Inflammatory macrophage (primary cell): ENCODE data around the gene RAB7B.

Experiments
- DNase-seq, 2 donors: peaks; one replicate each; pipeline ENCODE4 v3.0.0-alpha.2; 2020 to 2022

The RAB7B gene

DNA sequence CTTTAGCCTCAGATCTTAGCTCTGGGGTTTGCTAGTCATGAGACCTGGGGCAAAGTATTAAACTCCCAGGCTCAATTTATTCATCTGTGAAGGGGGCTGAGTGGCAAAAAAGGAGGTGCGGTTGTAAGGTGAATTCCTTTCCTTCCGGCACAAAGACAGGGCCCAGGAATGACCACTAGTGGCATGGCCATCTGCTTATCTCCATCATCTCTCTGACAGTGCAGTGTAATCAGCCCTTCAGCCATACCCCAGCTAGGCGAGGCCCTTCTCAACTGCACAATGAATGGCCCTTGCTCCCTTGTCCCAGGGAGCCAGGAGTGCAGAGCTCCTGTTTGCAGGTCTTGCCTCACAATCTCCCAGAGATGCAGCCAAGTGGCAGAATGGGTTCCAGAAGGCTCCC lies 54.3 kb downstream of the RAB7B start:
- DNase-seq: no peak

DNA sequence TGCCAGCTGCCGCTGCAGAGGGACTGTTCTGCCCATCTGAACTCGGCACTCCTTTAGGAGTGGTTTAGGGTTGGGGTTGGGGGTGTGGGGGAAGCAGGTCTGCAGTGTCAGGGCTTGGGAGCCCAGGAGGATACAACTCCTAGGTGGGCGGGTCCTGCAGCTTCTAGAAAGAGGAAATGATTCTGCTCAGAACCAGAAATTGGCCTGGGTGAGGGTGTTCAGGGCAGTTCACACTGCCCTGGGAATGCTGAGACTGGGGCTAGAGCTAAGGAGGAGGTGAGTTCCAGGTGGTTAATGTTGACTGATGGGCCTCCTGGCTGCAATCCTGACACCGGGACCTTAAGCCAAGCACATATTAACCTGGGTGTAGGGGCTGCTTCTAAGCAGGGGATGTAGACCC lies 55.2 kb downstream of the RAB7B start:
- peak; percentile 63 to 76 for DNase-seq

DNA sequence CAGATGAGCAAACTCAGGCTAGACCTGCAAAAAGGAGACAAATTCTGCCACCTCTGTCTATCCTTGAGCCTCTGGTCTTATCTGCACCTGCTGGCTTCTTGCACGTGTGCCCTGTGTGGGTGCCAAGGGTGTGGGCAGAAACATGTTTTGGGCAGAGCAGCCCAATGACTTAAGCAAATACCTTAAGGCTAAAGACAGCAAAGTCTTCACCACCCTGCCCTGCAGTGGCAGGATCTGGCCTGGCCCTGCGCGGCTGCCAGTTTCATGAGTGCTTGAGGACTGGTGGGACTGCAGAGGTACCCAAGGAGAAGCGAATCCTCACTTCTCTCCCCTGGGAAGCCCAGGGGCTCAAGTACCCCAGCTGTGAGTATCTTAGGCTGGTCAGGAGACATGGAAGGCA lies 56.2 kb downstream of the RAB7B start:
- no peak for DNase-seq

DNA sequence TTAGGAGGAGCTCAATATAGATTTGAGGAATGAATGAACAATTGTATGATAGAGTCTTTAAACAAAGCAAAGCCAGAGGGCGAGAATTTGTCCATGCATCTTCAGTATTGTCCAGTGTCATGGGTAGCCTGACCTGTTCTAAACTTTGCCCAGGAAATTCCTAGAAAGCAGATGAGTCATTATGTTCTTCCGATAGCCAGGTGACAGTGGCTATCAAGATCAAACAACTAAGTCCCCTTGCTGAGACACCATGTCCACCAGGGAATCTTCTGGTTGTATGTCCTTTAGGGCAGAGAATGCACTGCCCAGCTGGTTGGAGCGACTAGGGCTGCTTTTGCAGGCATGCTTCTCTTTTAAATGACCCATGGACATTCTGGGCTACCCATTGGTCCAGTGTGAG lies 58.1 kb downstream of the RAB7B start:
- DNase-seq: no peak

DNA sequence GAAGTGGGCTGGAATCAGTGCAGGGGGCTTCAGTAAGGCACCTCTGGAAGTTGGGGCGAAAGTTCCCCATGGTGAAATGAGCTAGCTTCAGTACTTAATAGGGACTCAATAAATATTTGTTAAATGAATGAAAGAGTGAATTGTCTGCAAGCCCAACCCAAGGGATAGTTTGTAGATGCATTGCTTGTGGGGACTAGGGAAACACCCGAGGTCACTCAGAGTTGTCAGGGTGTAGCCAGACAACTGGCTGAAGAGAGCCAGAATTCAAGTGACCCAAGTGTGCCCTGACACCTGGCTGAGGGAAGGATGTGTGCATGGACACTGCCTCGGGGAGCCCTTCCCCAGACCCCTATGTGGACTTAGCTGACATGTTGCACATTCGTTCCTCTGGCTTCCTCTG lies 58.7 kb downstream of the RAB7B start:
- DNase-seq: no peak

DNA sequence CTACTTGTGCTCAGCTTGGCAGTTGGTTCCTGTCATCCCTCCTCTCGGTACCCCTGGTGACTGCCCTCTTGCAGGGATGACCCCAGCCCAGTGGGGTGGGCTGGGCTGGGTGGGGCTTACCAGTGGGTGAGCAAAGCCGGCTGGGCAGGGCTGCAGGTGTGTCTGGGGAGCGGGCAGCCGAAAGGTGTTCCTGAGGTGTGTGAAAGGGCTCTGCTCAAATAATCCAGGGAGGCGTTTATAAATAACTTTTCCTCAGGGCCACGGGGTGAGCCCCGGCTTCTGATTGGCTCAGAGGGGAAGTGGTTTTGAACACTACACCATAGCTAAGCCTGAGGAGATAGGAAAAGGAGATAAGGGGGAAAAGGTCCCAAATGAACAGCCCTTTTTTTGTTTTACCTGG lies 60.0 kb downstream of the RAB7B start, which contains the start of gene SLC26A9:
TSS of gene SLC26A9 (minus strand) at position 212 of the 400 bp plus-strand sequence. CDS start 7,636 bp downstream, outside the sequence.
- no peak for DNase-seq

DNA sequence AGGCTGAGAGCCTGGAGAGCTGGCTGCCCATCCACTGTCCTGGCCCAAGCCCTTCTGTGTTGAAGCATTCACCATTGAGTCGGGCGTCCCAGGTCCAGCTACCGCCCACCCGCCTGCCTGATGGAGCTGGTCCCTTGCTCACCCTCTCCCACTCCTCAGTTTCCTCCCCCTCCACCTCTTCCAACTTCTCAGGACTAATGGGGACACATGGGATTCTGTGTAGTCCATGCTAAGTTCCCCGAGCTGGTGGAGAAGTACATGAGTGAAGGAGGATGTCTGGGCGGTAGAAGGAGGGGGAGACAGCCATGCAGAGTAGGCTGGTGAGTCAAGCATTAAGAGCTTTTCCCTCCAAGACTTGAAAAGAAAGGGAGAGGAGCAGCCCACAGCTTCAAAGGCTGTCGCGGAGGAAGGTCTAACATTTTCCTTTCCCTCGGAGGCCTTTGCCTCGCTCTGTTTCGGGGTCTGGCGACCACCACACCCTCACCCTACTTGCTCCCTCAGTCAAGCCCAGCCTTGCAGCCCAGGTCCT lies 60.5 kb downstream of the RAB7B start:
- DNase-seq: no peak

DNA sequence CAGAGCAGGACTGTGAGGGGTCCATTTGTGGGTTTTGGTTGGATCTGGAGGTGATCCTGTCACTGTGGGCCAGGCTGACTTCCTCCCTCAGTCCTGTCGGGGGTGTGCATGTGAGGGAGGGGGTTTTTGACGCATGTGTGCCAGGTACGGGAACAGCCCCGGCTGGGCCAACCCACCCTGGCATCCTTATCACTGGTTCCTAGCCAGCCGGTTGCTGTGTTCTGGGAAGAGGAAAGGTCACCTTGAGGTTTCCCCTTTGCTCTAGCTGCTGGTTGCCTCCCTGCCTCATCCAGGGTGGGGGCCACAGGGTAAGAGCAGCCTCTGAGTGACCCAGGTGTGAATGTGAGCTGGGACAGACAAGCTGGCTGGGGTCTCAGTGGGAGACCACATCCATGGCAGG lies 62.5 kb downstream of the RAB7B start:
- no peak for DNase-seq

DNA sequence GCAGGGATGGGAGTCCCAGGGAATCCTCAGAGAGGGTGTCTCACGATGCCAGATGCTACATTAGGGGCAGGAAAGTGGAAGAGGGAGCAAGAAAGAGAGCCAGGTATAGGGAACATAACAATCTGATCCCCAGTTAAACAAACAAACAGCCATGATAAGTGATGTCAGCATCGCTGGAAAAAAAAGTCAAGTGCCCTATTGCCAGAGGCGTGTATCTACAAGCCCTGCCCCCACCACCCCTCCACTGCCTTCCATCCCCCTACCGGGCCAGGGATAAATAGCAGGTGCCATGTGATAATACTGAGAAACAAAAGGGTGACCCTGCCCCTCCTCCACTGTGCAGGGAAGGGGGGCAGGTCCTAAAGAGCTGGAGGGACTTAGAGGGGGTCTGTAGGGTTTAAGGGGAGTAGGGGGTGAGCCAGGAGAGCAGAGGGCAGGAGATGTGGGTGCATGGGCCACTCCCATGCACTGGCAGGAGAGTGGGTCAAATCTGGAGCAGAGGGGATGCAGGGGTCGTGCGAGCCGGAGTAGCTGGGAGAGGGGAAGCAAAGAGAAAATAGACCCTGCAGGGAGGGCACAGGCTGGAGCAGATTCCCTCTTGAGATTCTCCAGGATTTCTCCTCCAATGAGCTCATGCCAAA lies 63.4 kb downstream of the RAB7B start:
- no peak for DNase-seq

DNA sequence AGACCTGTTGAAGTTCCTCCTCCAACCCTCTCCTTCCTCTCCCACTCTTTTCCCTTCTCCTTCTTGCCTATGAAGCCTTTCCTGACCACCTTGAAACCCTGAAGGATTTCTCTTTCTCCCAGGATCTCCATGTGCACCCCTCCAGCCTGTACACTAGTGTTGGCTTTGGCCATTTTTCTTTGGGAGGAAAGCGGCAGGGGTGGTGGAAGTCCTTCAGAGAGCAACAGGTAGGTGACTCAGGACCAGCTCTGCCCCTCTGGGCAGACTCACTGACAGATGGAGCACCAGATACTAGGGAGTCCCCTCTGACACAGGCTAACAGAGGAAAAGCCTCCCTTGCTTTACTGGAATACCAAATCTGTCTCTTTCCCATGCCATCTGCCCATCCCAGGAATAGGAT lies 64.5 kb downstream of the RAB7B start:
- DNase-seq: no peak

DNA sequence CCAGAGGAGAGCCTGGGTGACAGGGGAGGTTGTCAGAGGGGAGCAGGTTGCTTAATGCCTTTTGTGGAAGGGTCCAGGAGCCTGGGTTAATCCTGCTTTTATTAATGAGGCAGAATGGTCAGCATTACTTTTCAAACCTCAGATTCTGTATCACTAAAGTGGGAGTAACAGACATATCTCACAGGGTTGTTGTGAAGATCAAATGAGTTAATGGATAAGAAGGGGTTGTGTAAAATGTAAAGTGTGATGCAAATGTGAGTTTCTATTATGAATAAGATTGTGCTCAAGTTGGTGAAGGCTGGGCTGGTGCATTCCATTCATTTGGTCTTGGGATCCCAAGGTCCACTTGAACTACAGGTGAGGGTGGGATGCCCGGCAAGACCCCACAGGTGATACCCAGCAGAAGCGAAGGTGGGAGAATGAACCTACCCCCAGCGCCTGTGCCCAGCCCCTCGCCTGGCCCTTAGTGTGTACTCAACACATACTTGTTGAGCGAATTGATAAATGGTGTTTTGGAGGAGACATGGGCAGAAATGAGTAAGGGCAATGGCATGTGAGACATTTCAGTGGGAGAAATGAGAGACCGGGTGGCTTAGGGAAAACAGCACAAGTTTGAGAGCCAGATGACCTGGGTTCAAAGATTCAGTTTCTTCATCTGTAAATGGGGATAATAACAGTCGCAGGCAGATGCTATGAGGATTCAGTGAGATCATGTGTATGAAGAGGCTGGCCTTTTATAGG lies 66.2 kb downstream of the RAB7B start:
- DNase-seq: no peak

DNA sequence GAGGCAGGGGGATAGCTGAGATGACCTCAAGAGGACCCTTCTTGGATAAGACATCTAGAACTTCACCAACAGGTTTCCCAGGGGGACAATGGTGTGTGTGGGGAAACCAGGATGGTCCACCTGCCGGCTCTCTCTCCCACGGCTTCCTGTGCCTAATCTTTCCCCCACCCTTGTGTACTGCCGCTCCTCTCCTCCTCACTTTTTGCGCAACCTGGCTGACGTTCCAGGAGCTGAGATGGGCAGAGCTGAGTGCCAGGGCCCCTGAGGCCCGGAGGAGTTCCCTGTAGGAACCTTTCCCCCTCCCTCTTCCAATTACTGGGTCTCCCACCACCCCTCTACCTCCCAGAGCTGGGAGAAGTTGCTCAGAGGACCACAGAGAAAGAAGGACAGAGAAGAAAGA lies 66.9 kb downstream of the RAB7B start:
- DNase-seq: no peak

DNA sequence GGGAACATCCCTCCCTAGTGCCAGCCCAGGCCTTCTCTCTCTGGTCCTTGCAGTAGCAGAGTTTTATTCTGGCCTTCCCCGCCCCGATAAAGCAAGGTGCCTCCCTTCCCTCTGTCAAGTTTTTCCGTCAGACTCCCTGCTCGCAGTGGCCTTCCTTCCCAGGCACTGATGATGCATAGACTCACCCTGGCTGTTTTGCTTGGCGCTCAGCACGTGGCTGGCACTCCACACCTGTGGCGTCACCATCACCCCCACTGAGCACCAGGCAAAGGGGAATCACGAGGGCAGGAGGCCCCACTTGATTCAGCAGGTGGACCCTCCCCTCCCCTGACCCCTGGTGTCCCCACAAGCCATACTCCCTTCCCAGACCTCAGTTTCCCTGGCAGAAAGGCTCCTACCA lies 67.3 kb downstream of the RAB7B start:
- no peak for DNase-seq

DNA sequence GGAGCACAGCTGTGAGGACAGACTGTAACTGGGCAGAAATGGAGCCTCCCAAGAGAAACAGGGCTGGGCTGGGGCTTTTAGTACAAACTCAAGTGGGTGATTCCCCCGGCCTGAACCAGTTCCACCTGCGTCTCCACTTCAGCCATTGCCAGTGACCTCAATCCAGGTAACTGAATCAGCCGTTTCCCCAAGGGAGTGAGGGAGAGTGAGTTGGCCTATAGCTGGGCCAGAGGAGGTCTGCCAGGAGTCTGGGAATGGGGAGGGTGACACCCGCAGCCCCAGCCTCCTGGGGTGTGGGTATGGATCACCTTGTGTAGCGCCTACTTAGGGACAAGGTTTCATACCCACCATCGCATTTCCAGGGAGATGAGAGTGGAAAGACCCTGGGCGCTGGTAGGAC lies 68.4 kb downstream of the RAB7B start:
- DNase-seq: no peak

DNA sequence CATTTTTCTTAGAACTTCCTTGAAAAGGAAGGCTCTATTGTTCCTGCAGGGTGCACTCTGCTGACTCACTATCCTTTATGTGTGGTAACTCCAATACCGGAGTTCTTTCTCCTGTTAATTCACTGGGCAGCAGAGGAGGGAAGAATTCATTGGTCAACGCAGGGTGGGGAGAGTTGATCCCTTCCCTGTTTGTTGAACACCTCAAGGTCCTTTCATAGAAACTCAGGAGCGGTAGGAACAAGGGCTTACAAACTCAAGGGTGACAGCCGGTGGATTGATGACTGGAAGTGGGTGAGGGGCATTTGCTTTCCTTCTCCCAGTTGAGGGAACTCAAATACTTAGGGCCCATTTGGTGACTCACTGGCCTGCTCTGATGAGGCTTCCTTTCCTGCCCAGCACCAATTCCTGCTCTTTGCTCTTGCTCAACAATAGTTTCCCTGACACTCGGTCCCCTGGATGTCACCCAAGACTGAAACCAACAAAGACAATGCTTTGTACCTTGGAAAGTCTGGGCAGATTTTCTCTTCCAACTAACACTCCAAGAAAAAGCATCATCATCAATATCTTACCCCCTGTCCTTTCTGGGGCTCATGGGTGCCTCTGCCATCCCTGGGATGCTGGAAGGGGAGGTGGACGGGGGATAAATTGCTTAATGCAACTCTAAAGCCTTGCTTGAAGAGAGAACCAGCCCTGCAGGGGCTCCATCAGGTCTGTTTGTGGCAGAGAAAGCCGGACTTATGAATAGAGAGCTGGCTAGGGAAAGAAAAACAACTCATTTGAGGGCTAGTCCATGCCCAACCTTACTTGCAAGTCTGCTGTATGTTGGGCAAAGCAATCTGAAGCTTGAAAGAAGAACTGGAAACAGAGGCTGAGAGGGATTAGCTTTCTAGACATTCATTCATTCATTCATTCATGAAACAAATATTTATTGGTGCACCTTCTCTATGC lies 69.2 kb downstream of the RAB7B start:
- peak; percentile 33 to 47 for DNase-seq

DNA sequence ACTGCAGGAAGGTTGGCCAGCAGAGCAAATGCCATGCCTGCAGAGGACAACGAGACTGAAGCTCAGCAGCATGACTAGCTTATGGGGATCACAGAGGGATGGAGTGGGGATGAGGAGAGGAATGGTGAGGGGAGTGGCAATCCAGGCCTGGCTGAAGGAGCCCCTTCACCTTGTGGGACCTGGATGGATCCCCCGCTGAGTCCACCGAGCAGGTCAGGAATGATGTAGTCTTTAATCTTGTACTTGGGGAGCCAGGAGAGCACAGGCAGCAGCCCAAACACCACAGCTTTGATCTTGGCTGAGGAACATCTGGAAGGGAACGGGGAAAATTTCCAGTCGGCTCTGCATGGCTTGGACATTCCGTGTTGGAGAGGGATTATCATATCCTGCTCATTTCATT lies 70.4 kb downstream of the RAB7B start:
- no peak for DNase-seq

DNA sequence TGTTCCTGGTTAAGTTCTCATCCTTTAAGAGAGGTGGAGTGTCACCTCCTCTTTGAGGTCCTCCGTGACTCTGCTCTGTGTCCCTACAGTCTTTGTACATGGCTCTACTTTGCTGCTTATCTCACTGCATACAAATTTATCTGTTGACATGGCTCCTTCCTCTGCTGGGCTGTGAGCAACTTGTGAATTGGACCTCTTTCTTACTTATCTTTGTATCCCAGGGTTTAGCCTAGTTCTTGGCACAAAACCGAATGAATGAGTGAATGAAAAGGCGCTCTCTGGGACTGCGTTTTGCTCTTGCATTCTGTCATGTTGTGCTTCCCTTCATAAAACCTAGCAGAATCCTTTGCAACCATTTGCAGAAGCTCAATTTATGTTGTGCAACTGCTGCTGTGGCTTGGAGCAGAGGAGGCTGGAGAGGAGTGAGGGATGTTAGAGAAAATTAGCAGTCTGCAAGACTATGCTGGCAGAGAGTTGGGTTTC lies 72.4 kb downstream of the RAB7B start:
- peak; percentile 76 to 80 for DNase-seq

DNA sequence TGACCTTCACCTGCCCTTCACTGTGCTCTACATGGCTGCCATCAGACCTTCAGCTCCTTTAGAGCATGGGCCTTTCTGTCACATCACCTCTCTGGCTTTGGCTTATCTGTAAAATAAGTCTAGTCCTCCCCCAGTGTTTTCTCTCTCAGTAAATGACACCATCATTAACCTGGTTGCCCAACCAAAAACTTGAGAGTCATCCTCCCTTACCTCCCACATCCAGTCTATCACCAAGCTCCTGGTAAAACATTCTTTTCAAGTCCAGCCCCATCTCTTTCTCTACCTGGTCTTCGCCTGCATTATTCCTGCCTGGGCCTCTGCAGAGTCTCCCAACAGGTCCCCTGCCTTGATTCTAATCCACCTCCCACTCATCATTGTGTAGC lies 73.0 kb downstream of the RAB7B start:
- no peak for DNase-seq

DNA sequence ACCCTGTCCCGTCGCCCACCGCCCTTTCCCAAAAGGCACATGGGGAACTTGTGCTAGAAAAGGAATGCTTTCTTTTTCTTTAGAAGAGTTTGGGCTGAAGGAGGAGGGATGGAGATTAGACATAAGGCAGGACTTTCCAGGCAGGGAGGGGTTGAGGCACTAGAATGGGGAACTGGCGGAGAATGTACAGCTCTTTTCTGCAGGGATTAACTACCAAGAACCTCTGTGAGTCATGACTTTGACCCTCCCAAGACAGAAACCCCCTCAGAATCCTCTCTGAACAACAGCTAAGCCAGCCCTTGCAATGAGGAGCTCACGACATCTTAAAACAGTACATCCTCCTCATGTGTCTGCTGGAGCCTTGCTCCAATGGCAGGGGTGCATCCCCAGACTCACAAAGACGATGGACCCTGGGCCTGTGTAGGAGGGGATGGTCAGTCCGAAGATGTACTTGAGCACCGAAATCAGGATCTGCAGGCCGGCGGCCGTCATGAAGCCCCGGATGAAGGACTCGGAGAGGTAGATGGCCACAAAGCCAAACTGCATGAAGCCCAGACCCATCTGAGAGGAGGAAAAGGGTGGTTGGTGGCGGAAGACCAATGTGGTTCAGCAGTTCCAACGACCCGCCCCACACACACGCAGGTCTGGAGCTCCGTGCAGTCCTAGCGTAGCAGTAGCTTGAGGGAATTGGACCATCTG lies 73.5 kb downstream of the RAB7B start:
- DNase-seq: no peak

DNA sequence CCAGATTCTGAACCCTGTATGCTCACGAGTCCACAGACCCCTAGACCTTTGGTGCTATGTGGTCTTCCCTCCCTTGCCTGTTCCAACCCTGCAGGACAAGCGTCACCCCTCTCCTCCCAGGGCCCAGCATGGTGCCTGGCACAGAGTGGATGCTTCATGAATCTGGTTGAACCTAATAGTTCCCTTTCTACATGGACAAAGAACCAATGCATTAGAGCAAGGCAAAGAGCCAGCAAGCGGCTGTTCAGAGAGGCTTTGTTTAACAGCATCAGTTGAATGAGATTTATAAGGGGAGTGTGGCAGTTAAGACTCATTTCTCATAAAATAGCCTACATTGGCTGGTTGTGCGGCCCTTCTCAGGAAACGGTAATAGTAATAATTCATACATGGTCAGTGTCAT lies 74.9 kb downstream of the RAB7B start:
- DNase-seq: no peak

DNA sequence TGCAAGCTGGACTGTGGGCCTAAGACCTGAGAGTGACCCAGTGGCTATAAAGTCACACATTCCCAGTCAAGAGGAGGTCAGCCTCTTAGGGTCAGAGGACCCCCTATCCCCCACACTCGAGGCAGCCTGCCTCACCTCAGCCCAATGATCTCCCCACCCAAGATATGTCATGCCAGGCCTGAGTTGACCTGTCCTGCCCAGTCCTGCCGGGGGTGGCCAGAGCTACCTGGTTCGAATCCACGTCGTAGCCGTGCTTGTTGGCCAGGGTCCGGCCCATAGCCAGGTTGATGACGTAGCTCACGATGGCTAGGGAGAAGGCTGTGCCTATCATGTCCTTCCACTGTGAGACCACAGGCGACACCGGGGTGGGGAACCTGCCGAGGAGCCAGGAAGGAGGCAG lies 75.5 kb downstream of the RAB7B start:
- no peak for DNase-seq

DNA sequence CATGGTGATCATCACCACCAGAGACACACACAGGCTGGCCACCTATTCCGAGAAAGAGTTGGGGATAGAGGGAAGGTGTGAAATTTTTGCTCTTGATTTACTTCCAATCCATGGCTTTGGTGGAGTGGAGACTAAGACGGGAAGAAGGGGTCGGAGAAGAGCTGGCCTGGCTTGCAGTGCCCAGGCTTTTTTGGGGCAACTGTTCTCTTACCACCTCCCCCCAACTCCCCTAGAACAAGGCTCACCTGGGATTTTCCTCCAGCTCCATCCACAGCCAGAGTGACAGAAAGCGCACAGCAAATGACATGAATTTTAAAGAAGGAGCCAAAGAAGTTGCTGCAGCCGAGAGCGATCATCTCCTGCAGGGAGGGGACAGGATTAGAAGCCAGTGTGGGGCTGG lies 75.9 kb downstream of the RAB7B start:
- no peak for DNase-seq
